Naive thymus-derived CD4-positive, alpha-beta T cell (primary cell): ENCODE data around the gene IREB2. TPM values are rescaled to one million over a fixed set of nuclear protein-coding genes. Genes with fewer than 3 reads are reported as not detected.

Experiments
- ATAC-seq: fragments of 150-1000 bp; cut with Tn5 transposase; 2 replicates; pipeline ENCODE4 v1.10.0; 2021; ENCODE audit warnings: mild to moderate bottlenecking, moderate library complexity
- CTCF ChIA-PET: fragments of 350-600 bp; sonication (Branson Sonifier 250); formaldehyde crosslinking; loops from one replicate; lab custom pipeline; 2021; ENCODE audit warnings: antibody characterized with exemption; lab: Charles Lee
- POLR2A ChIA-PET: fragments of 350-600 bp; sonication (Branson Sonifier 250); formaldehyde crosslinking; loops from one replicate; lab custom pipeline; 2021; ENCODE audit warnings: antibody characterized with exemption, inconsistent platforms; lab: Charles Lee
- DNase-seq, 9 donors: peaks; one replicate each; pipeline versions ENCODE4 v3.0.0 to v3.0.0-alpha.2; 2020 to 2022; ENCODE audit warnings: mixed read lengths in 1 of 9
- H3K27ac ChIP-seq: one replicate; pipeline ENCODE4 v1.7.0; 2013; ENCODE audit warnings: mild to moderate bottlenecking, low read depth, low read length, moderate library complexity
- H3K27me3 ChIP-seq, 2 donors: one replicate each; pipeline ENCODE4 v1.7.0; 2013; ENCODE audit warnings: low read length in 2 of 2, mild to moderate bottlenecking in 2 of 2, moderate library complexity in 2 of 2; ENCODE audit not compliant: control insufficient read depth in 2 of 2, insufficient read depth in 2 of 2
- H3K36me3 ChIP-seq, 3 experiments: 1 replicate in 2 of 3; 2 replicates in 1 of 3; pipeline ENCODE4 v1.7.0; 2013; ENCODE audit warnings: low read length in 3 of 3, mild to moderate bottlenecking in 3 of 3, moderate library complexity in 1 of 3; ENCODE audit not compliant: insufficient read depth in 3 of 3, control insufficient read depth in 2 of 3
- H3K4me1 ChIP-seq, 2 donors: one replicate each; pipeline ENCODE4 v1.7.0; 2013; ENCODE audit warnings: low read length in 2 of 2, mild to moderate bottlenecking in 2 of 2, moderate library complexity in 1 of 2; ENCODE audit not compliant: control insufficient read depth in 2 of 2, insufficient read depth in 2 of 2
- H3K4me3 ChIP-seq: 2 replicates; pipeline ENCODE4 v1.7.0; 2013; ENCODE audit warnings: mild to moderate bottlenecking, low read length
- H3K9me3 ChIP-seq, 3 experiments: 1 replicate in 2 of 3; 2 replicates in 1 of 3; pipeline ENCODE4 v1.7.0; 2013; ENCODE audit warnings: low read length in 3 of 3; ENCODE audit not compliant: control insufficient read depth in 2 of 3
- H3K27ac Mint-ChIP-seq, 9 donors: one replicate each; pipeline ENCODE4 v1.8.0; 2020 to 2022; ENCODE audit warnings: mixed read lengths in 9 of 9, mild to moderate bottlenecking in 8 of 9, moderate library complexity in 5 of 9, inconsistent platforms in 2 of 9
- H3K27me3 Mint-ChIP-seq, 5 donors: one replicate each; pipeline ENCODE4 v1.8.0; 2021 to 2022; ENCODE audit warnings: mixed read lengths in 5 of 5, mild to moderate bottlenecking in 1 of 5
- H3K36me3 Mint-ChIP-seq, 5 donors: one replicate each; pipeline ENCODE4 v1.8.0; 2020 to 2022; ENCODE audit warnings: mixed read lengths in 5 of 5, mild to moderate bottlenecking in 3 of 5, inconsistent platforms in 1 of 5
- H3K4me1 Mint-ChIP-seq, 7 donors: one replicate each; pipeline ENCODE4 v1.8.0; 2020 to 2022; ENCODE audit warnings: mixed read lengths in 7 of 7, mild to moderate bottlenecking in 3 of 7, inconsistent platforms in 1 of 7
- H3K4me3 Mint-ChIP-seq, 10 donors: one replicate each; pipeline ENCODE4 v1.8.0; 2020 to 2022; ENCODE audit warnings: mild to moderate bottlenecking in 10 of 10, mixed read lengths in 10 of 10, moderate library complexity in 6 of 10, inconsistent platforms in 2 of 10
- H3K9me3 Mint-ChIP-seq, 11 donors: one replicate each; pipeline ENCODE4 v1.8.0; 2020 to 2022; ENCODE audit warnings: mixed read lengths in 11 of 11, mild to moderate bottlenecking in 4 of 11, inconsistent platforms in 1 of 11, moderate library complexity in 1 of 11
- intact Hi-C, 2 donors: fragments of 100-400 bp; cut with micrococcal nuclease; formaldehyde crosslinking; loops; one replicate each; pipeline ENCODE4 v1.15.1; 2023
- polyA plus RNA-seq, 2 donors: library from polyadenylated mRNA; unstranded; fragments of 300-500 nt; fragmentation: Illumina TruSeq; gene quantifications; one replicate each; pipeline ENCODE4 v1.2.3, GENCODE V29; 2021
- total RNA-seq, 6 experiments: library from RNA in 5 of 6; stranded (reverse) in 5 of 6; gene quantifications; 1 replicate in 5 of 6; 2 replicates in 1 of 6; pipeline ENCODE4 v1.2.3 and lab custom pipeline; 2021 to 2026

The IREB2 gene
- total and polyA plus RNA-seq, 7 experiments from 2014 or later, result 17.6 to 79.8 (median 67.6) TPM

GRCh38 chr15:78452485-78452884, 14.5 kb downstream of the IREB2 start:
- POLR2A ChIA-PET, result interaction anchor here (1.3 kb wide), 1 partner anchor 15 kb away, joined by 3 read pairs; no protein-coding TSS in a partner anchor
- peaks cover 25 to 37% of the 10 kb centered on the region in 2 donors for H3K4me1 ChIP-seq

GRCh38 chr15:78453447-78453846, 15.4 kb downstream of the IREB2 start:
- Mint-ChIP-seq H3K27ac (peak overlapping the region in 7 of 9 donors; percentile 3 to 80 (median 19)), H3K36me3 (peaks cover 0 to 21% (median 2%) of the 10 kb centered on the region in 5 donors), H3K4me1 (peaks cover 61 to 91% (median 86%) of the 10 kb centered on the region in 7 donors), H3K27me3 (no peaks in the 10 kb centered on the region), H3K4me3 (peak overlapping the region in 6 of 10 donors; percentile 10 to 46 (median 14)), H3K9me3 (no peaks in the 10 kb centered on the region)
- peaks cover 23 to 37% of the 10 kb centered on the region in 2 donors for H3K4me1 ChIP-seq
- ChIA-PET POLR2A (interaction anchor here (0.8 kb wide), 1 partner anchor 15 kb away, joined by 5 read pairs; the partner anchor contains the start of gene IREB2), CTCF (interaction anchor here (0.6 kb wide), 1 partner anchor 8 kb away, joined by 3 read pairs; no protein-coding TSS in a partner anchor)
- intact Hi-C loops, result no loop called here
- H3K27me3 ChIP-seq, result no peaks in the 10 kb centered on the region
- peaks cover 0 to 4% (median 0%) of the 10 kb centered on the region in 3 experiments for H3K36me3 ChIP-seq
- no peak overlapping the region for H3K4me3 ChIP-seq
- ATAC-seq (peak; percentile 67), DNase-seq (no peak)
- H3K27ac ChIP-seq, result no peak overlapping the region
- no peaks in the 10 kb centered on the region for H3K9me3 ChIP-seq

More at GRCh38 chr15:78452485-78452884, 14.5 kb downstream of the IREB2 start:
- Mint-ChIP-seq H3K36me3 (peaks cover 0 to 21% (median 4%) of the 10 kb centered on the region in 5 donors), H3K9me3 (no peaks in the 10 kb centered on the region), H3K27me3 (no peaks in the 10 kb centered on the region), H3K27ac (peak overlapping the region in 3 of 9 donors; percentile 2 to 80 (median 48)), H3K4me3 (peak overlapping the region in 5 of 10 donors; percentile 10 to 46 (median 27)), H3K4me1 (peaks cover 59 to 89% (median 85%) of the 10 kb centered on the region in 7 donors)
- intact Hi-C loops, result no loop called here
- DNase-seq (no peak), ATAC-seq (no peak)
- no peak overlapping the region for H3K27ac ChIP-seq
- H3K27me3 ChIP-seq, result no peaks in the 10 kb centered on the region
- H3K9me3 ChIP-seq, result no peaks in the 10 kb centered on the region
- H3K36me3 ChIP-seq, result peaks cover 0 to 6% (median 4%) of the 10 kb centered on the region in 3 experiments
- no peak overlapping the region for H3K4me3 ChIP-seq
- CTCF ChIA-PET, result no interaction called here

- CTCF ChIA-PET, result no interaction called here
- no peaks in the 10 kb centered on the region for H3K27me3 ChIP-seq
- no peak overlapping the region for H3K27ac ChIP-seq
- intact Hi-C loops, result no loop called here
- no peaks in the 10 kb centered on the region for H3K27me3 Mint-ChIP-seq
- POLR2A ChIA-PET, result no interaction called here
- peaks cover 0 to 22% (median 2%) of the 10 kb centered on the region in 5 donors for H3K36me3 Mint-ChIP-seq
- peaks cover 19 to 37% of the 10 kb centered on the region in 2 donors for H3K4me1 ChIP-seq
- peak overlapping the region in 6 of 10 donors; percentile 0 to 22 (median 2) for H3K4me3 Mint-ChIP-seq
- no peak overlapping the region for H3K4me3 ChIP-seq
- no peaks in the 10 kb centered on the region for H3K9me3 ChIP-seq
- H3K4me1 Mint-ChIP-seq, result peaks cover 60 to 91% (median 79%) of the 10 kb centered on the region in 7 donors
- H3K9me3 Mint-ChIP-seq, result no peaks in the 10 kb centered on the region
- ATAC-seq (peak; percentile 79), DNase-seq (no peak)
- H3K36me3 ChIP-seq, result peaks cover 0 to 4% (median 0%) of the 10 kb centered on the region in 3 experiments
- peak overlapping the region in 7 of 9 donors; percentile 0 to 47 (median 17) for H3K27ac Mint-ChIP-seq
These were observed 17.0 kb downstream of the IREB2 start for GRCh38 chr15:78454992-78455391.

- peak overlapping the region in 5 of 9 donors; percentile 5 to 69 (median 26) for H3K27ac Mint-ChIP-seq
- H3K4me3 Mint-ChIP-seq, result peak overlapping the region in 3 of 10 donors; percentile 2 to 10 (median 3)
- ATAC-seq, result no peak
- Histone ChIP-seq H3K27ac (no peak overlapping the region), H3K36me3 (peaks cover 0 to 4% (median 1%) of the 10 kb centered on the region in 3 experiments), H3K9me3 (no peaks in the 10 kb centered on the region), H3K4me1 (peaks cover 21 to 37% of the 10 kb centered on the region in 2 donors), H3K27me3 (no peaks in the 10 kb centered on the region), H3K4me3 (no peak overlapping the region)
- intact Hi-C loops, result no loop called here
- ChIA-PET POLR2A (no interaction called here), CTCF (no interaction called here)
- H3K4me1 Mint-ChIP-seq, result peaks cover 55 to 91% (median 79%) of the 10 kb centered on the region in 7 donors
- no peaks in the 10 kb centered on the region for H3K9me3 Mint-ChIP-seq
- H3K27me3 Mint-ChIP-seq, result no peaks in the 10 kb centered on the region
- DNase-seq, result no peak
- peaks cover 0 to 16% (median 0%) of the 10 kb centered on the region in 5 donors for H3K36me3 Mint-ChIP-seq
These were observed 17.7 kb downstream of the IREB2 start for GRCh38 chr15:78455749-78456148.

GRCh38 chr15:78456426-78456825, 18.4 kb downstream of the IREB2 start:
- Histone ChIP-seq H3K27ac (no peak overlapping the region), H3K9me3 (no peaks in the 10 kb centered on the region), H3K36me3 (peaks cover 0 to 5% (median 4%) of the 10 kb centered on the region in 3 experiments), H3K4me1 (peaks cover 26 to 43% of the 10 kb centered on the region in 2 donors), H3K27me3 (no peaks in the 10 kb centered on the region), H3K4me3 (no peak overlapping the region)
- H3K9me3 Mint-ChIP-seq, result no peaks in the 10 kb centered on the region
- ATAC-seq (no peak), DNase-seq (no peak)
- H3K4me1 Mint-ChIP-seq, result peaks cover 62 to 97% (median 86%) of the 10 kb centered on the region in 7 donors
- H3K27me3 Mint-ChIP-seq, result no peaks in the 10 kb centered on the region
- intact Hi-C loops, result no loop called here
- ChIA-PET POLR2A (interaction anchor here (0.5 kb wide), 1 partner anchor 17 kb away, joined by 3 read pairs; no protein-coding TSS in a partner anchor), CTCF (no interaction called here)
- peak overlapping the region in 6 of 9 donors; percentile 5 to 73 (median 36) for H3K27ac Mint-ChIP-seq
- H3K4me3 Mint-ChIP-seq, result peak overlapping the region in 2 of 10 donors; percentile 16 to 49
- peaks cover 0 to 16% (median 0%) of the 10 kb centered on the region in 5 donors for H3K36me3 Mint-ChIP-seq

GRCh38 chr15:78457101-78457500, 19.1 kb downstream of the IREB2 start:
- Histone ChIP-seq H3K36me3 (peaks cover 0 to 5% (median 4%) of the 10 kb centered on the region in 3 experiments), H3K9me3 (no peaks in the 10 kb centered on the region), H3K4me1 (peaks cover 26 to 41% of the 10 kb centered on the region in 2 donors), H3K4me3 (no peak overlapping the region), H3K27me3 (no peaks in the 10 kb centered on the region), H3K27ac (no peak overlapping the region)
- ChIA-PET POLR2A (interaction anchor here (2.3 kb wide), 1 partner anchor 19 kb away, joined by 8 read pairs; the partner anchor contains the start of gene IREB2), CTCF (interaction anchor here (0.6 kb wide), 1 partner anchor 38 kb away, joined by 4 read pairs; no protein-coding TSS in a partner anchor)
- intact Hi-C loops, result no loop called here
- no peaks in the 10 kb centered on the region for H3K27me3 Mint-ChIP-seq
- peak overlapping the region in 7 of 9 donors; percentile 11 to 83 (median 58) for H3K27ac Mint-ChIP-seq
- peak overlapping the region in 7 of 10 donors; percentile 4 to 53 (median 29) for H3K4me3 Mint-ChIP-seq
- H3K36me3 Mint-ChIP-seq, result peaks cover 0 to 16% (median 0%) of the 10 kb centered on the region in 5 donors
- no peak for DNase-seq
- no peaks in the 10 kb centered on the region for H3K9me3 Mint-ChIP-seq
- peaks cover 62 to 98% (median 88%) of the 10 kb centered on the region in 7 donors for H3K4me1 Mint-ChIP-seq
- ATAC-seq, result no peak
